Measurements from ENCODE around the gene SMIM38.

The SMIM38 gene

DNA sequence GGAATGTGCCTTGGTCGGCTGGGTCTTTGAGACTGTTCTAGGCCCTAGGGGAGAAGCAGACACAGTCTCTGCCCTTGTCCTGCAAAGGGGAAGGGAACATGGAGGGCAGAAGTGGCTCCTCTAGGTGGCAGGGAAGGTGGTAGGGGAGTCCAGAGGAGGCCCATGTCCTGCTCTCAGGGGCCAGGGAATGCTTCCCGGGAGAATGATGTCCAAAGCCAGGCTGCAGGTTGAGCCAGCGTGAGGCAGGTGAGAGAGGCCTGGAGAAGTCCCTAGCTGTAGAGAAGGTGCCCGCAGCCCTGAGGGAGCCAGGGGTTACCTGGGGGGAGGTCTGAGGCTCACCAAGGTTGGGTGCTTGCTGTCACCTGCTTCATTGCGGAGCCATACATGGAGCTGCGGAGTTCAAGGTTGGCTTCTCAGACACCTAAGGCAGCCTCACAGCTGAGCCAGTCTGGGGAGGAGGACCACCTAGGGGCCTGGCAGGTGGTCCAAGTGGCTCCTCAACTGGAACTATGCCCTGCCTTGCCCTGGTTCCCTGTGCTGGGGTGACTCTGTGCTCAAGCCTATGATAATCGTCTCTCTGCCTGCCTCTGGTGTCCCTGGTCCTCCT, 46.1 kb downstream of the SMIM38 start:
- DNase-seq (ENCODE audit: low spot score) = no peak

DNA sequence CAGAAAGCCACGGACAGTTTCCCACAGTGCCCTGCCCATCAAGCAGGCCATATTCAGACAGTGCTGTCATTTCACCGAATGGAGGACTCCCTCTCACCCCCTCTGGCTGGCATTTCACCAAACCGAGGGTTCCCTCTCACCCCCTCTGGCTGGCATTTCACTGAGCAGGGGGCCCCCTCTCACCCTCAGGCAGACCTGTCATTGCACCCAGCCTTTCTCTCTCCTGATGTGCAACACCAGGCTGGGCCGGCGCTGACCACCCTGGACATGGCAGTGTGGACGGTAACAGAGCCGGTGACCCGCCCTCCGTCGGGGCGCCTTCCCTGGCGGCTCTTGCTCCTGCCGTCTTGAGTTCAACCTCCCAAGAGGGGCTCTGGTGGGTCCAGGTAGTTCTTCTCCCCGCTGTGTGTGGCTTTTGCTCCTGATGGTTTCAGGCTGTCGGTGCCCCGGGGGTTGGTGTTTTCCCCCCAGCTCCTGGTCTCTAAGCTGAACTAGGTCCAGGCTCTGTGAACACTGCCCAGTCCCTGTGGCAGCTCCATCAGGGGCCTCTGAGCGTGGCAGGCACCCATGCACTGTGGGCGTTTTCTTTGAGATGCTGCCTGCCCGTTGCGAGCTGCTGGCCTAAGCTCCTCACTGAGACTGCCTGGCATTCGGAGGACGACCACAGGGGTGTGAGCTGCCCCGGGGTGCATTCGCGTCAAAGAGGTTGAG, 46.9 kb downstream of the SMIM38 start:
- DNase-seq (ENCODE audit: low spot score) = no peak

DNA sequence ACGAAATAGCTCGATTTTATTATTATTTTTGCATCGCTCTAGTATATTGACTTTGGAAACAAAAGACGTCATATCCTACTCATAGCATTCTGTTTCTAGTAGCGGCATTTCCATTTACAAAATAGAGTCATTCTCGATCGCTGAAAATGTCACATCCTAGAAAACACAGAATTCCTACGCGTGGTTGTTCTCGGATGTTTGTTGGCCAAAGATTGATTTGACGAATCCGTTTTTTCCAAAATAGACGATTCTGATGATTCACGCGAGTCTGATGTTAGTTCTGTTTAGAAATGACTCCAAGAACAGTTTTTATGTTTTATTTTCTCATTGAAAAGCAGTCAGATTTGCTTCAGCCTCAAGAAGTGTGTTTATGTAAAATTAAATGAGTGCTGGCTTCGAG, 47.6 kb downstream of the SMIM38 start:
- DNase-seq (ENCODE audit: low spot score) = no peak

DNA sequence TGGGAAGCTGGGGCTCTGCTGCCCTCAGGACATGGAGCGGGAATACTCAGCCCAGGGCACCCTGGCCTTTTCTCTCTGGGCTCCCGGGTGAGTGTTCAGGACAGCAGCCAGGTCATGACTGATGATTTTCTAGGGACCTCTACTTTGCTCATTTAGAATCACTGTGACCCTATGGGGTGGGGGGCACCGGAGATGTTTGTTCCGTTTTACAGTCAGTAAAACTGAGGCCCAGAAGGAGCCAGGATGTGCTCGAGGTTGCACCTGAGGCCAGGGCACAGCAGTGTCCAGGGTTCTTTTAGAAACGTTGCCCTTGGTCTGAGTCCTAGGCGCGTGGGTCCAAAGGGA, 48.1 kb downstream of the SMIM38 start:
- DNase-seq (ENCODE audit: low spot score) = no peak

DNA sequence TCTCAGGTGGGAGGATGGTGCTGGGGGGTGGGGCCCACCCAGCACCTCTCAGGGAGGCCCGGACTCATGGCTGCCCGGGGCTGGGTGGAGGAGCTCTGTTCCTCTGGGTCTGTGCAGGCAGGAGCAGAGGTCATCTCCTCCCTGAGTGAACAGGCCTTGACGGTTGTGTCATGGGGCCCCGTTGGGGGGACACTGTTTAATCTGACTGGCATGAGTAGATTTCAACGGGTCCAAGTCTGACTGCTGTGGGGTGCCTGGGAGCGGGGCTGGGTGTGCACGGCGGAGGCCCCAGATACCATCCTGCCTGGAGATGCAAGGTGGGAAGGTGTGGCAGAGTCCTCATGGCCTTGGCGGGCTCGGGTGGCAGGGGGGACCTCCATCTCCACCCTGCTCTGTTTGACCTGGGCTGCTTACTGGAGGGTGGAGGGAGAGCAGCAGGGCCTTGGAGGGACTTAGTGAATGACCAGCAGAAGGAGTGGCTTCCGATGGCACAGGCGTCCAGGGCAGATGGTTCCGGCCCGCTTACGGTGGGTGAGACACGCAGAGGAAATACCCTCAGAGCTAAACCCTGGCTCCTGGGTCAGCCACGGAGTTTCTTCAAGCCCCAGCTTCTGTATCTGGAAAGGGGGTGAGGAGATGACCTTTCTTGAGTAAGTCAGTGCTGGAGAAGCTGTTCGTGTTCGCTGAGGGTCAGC, 48.7 kb downstream of the SMIM38 start:
- no peak for DNase-seq (ENCODE audit: low spot score)

GRCh38 chr11:69204941-69205742, 49.4 kb downstream of the SMIM38 start:
- DNase-seq (ENCODE audit: low spot score) = no peak
